Urothelium cell line (cell line): ENCODE measurements around the gene MKNK2.

Experiments
- DNase-seq: peaks from one replicate; pipeline ENCODE4 v3.0.0; 2011; ENCODE audit warnings: low spot score, mixed read lengths
- FAIRE-seq: peaks from 2 replicates; lab custom pipeline; 2011; peaks lifted over from hg19 to GRCh38; lab: Jason Lieb, UNC

Gene MKNK2

GRCh38 chr19:2033115-2033824 is 17.8 kb downstream of the MKNK2 start:
- FAIRE-seq (no peak), DNase-seq (no peak)

- DNase-seq: peak; percentile 86
- peak; percentile 83 for FAIRE-seq
Observed at GRCh38 chr19:2032296-2032941, 18.6 kb downstream of the MKNK2 start.

- no peak for DNase-seq
- FAIRE-seq: no peak
Observed at GRCh38 chr19:2027361-2027760, 23.7 kb downstream of the MKNK2 start.

GRCh38 chr19:2026770-2027169 is 24.3 kb downstream of the MKNK2 start:
- FAIRE-seq (no peak), DNase-seq (no peak)

- DNase-seq (no peak), FAIRE-seq (no peak)
Observed at GRCh38 chr19:2022289-2022688, 28.8 kb downstream of the MKNK2 start.

GRCh38 chr19:2021453-2022140 is 29.4 kb downstream of the MKNK2 start:
- DNase-seq (no peak), FAIRE-seq (no peak)

GRCh38 chr19:2018752-2019151 is 32.3 kb downstream of the MKNK2 start:
- DNase-seq (no peak), FAIRE-seq (no peak)

- FAIRE-seq (no peak), DNase-seq (peak; percentile 74)
Observed at GRCh38 chr19:2016041-2016807, 34.8 kb downstream of the MKNK2 start.

- DNase-seq: peak; percentile 48
- no peak for FAIRE-seq
Observed at GRCh38 chr19:2015608-2015950, 35.5 kb downstream of the MKNK2 start, which contains the start of gene BTBD2. BTBD2 (minus strand) TSS chr19:2015714; CDS start chr19:2015703, 11 bp downstream.

- FAIRE-seq (no peak), DNase-seq (peak; percentile 49)
Observed at GRCh38 chr19:2014731-2015607, 36.1 kb downstream of the MKNK2 start.

- FAIRE-seq: no peak
Observed at GRCh38 chr19:2014131-2014571, 36.9 kb downstream of the MKNK2 start.

GRCh38 chr19:2013683-2013961 is 37.4 kb downstream of the MKNK2 start:
- DNase-seq (no peak), FAIRE-seq (no peak)

More at GRCh38 chr19:2014131-2014571, 36.9 kb downstream of the MKNK2 start:
- DNase-seq: no peak

- FAIRE-seq: no peak
Observed at GRCh38 chr19:2012941-2013682, 37.9 kb downstream of the MKNK2 start.

GRCh38 chr19:2011169-2011568 is 39.9 kb downstream of the MKNK2 start:
- DNase-seq: no peak

More at GRCh38 chr19:2012941-2013682, 37.9 kb downstream of the MKNK2 start:
- DNase-seq: no peak

GRCh38 chr19:2010135-2010668 is 40.8 kb downstream of the MKNK2 start:
- DNase-seq (no peak), FAIRE-seq (no peak)

More at GRCh38 chr19:2011169-2011568, 39.9 kb downstream of the MKNK2 start:
- no peak for FAIRE-seq

GRCh38 chr19:2003874-2004273 is 47.2 kb downstream of the MKNK2 start:
- no peak for DNase-seq
- FAIRE-seq: no peak

- no peak for FAIRE-seq
- no peak for DNase-seq
Observed at GRCh38 chr19:1999856-2000515, 51.1 kb downstream of the MKNK2 start.
